ENCODE measurements around the gene TBL3. TPM values are rescaled to one million over a fixed set of nuclear protein-coding genes. Genes with fewer than 3 reads are reported as not detected.
"Not testable (repeated sequence)": the region's sequence is repeated elsewhere in the genome, so short reads cannot be mapped to it uniquely, and the experiment has no call there.

TBL3 gene
- total RNA-seq, 1 donor from 2014 or later: 61.9 TPM

GRCh38 chr16:1942810-1943726 lies 28.8 kb upstream of the TBL3 start, which contains the start of gene MSRB1:
TSS of gene MSRB1 (minus strand) at chr16:1943199. CDS start at chr16:1943156, 43 bp downstream.
- peak; percentile 92 for DNase-seq (ENCODE audit: low read depth, low spot score)

GRCh38 chr16:1944612-1945199 lies 27.1 kb upstream of the TBL3 start:
- DNase-seq (ENCODE audit: low read depth, low spot score): no peak

GRCh38 chr16:1945559-1946391 lies 26.1 kb upstream of the TBL3 start:
- DNase-seq (ENCODE audit: low read depth, low spot score): no peak

- no peak for DNase-seq (ENCODE audit: low read depth, low spot score)
Observed at GRCh38 chr16:1946495-1947368, 25.1 kb upstream of the TBL3 start.

GRCh38 chr16:1947369-1947670 lies 24.5 kb upstream of the TBL3 start:
- DNase-seq (ENCODE audit: low read depth, low spot score): no peak

- no peak for DNase-seq (ENCODE audit: low read depth, low spot score)
Observed at GRCh38 chr16:1949507-1949906, 22.3 kb upstream of the TBL3 start.

- DNase-seq (ENCODE audit: low read depth, low spot score): no peak
Observed at GRCh38 chr16:1950047-1950446, 21.8 kb upstream of the TBL3 start.

GRCh38 chr16:1950559-1950958 lies 21.3 kb upstream of the TBL3 start:
- DNase-seq (ENCODE audit: low read depth, low spot score): no peak

- no peak for DNase-seq (ENCODE audit: low read depth, low spot score)
Observed at GRCh38 chr16:1953734-1954133, 18.1 kb upstream of the TBL3 start.

GRCh38 chr16:1957434-1958142 lies 14.3 kb upstream of the TBL3 start:
- not testable (repeated sequence) for DNase-seq (ENCODE audit: low read depth, low spot score)

GRCh38 chr16:1958143-1958491 lies 13.7 kb upstream of the TBL3 start:
- not testable (repeated sequence) for DNase-seq (ENCODE audit: low read depth, low spot score)

GRCh38 chr16:1958715-1959268 lies 13.1 kb upstream of the TBL3 start:
- DNase-seq (ENCODE audit: low read depth, low spot score): no peak

- DNase-seq (ENCODE audit: low read depth, low spot score): no peak
Observed at GRCh38 chr16:1959269-1960039, 12.4 kb upstream of the TBL3 start, which contains the start of gene NDUFB10. TSS of gene NDUFB10 (plus strand) at chr16:1959538. CDS start at chr16:1959625, 87 bp downstream.

GRCh38 chr16:1960665-1961630 lies 10.9 kb upstream of the TBL3 start:
- no peak for DNase-seq (ENCODE audit: low read depth, low spot score)

GRCh38 chr16:1961651-1962067 lies 10.2 kb upstream of the TBL3 start:
- no peak for DNase-seq (ENCODE audit: low read depth, low spot score)

- not testable (repeated sequence) for DNase-seq (ENCODE audit: low read depth, low spot score)
Observed at GRCh38 chr16:1962161-1963153, 9.4 kb upstream of the TBL3 start.
